KMS-11 (cell line): ENCODE results near the gene SSMEM1.

Experiments
- H2AFZ ChIP-seq: fragments of 200-600 bp; sonication (generic); 2 replicates; pipeline ENCODE4 v1.6.1; 2016; ENCODE audit warnings: antibody characterized with exemption, mixed run types, low read depth
- H3K27ac ChIP-seq: fragments of 200-600 bp; sonication (generic); 2 replicates; pipeline ENCODE4 v1.6.1; 2016; ENCODE audit warnings: mild to moderate bottlenecking, mixed run types
- H3K27me3 ChIP-seq: fragments of 200-600 bp; sonication (generic); 2 replicates; pipeline ENCODE4 v1.6.1; 2017; ENCODE audit warnings: mild to moderate bottlenecking, low read depth, mixed run types, moderate library complexity; ENCODE audit not compliant: insufficient read depth
- H3K36me3 ChIP-seq: fragments of 200-600 bp; sonication (generic); 2 replicates; pipeline ENCODE4 v1.6.1; 2017; ENCODE audit warnings: mild to moderate bottlenecking, mixed run types; ENCODE audit not compliant: insufficient read depth
- H3K4me1 ChIP-seq: fragments of 200-600 bp; sonication (generic); 2 replicates; pipeline ENCODE4 v1.6.1; 2016; ENCODE audit warnings: mild to moderate bottlenecking, low read depth, mixed run types; ENCODE audit not compliant: poor library complexity, severe bottlenecking
- H3K4me2 ChIP-seq: fragments of 200-600 bp; sonication (generic); 2 replicates; pipeline ENCODE4 v1.7.0; 2016; ENCODE audit warnings: mild to moderate bottlenecking, mixed run types
- H3K4me3 ChIP-seq: fragments of 200-600 bp; sonication (generic); IDR thresholded peaks from 2 replicates; pipeline ENCODE4 v1.6.1; 2017; ENCODE audit warnings: low read depth, low read length, mixed read lengths; ENCODE audit not compliant: insufficient read depth
- H3K79me2 ChIP-seq: fragments of 200-600 bp; sonication (generic); 2 replicates; pipeline ENCODE4 v1.6.1; 2016; ENCODE audit warnings: low read depth, mixed run types; ENCODE audit not compliant: insufficient read depth
- H3K9ac ChIP-seq: fragments of 200-600 bp; sonication (generic); 2 replicates; pipeline ENCODE4 v1.6.1; 2016; ENCODE audit warnings: mild to moderate bottlenecking, mixed run types
- H4K20me1 ChIP-seq: fragments of 200-600 bp; sonication (generic); 2 replicates; pipeline ENCODE4 v1.6.1; 2016; ENCODE audit warnings: mild to moderate bottlenecking, mixed run types; ENCODE audit not compliant: insufficient read depth
- TF ChIP-seq, protein P1 (sequence below): fragments of 200-600 bp; sonication (generic); conservative IDR thresholded peaks from 2 replicates; pipeline ENCODE4 v1.6.1; 2017; ENCODE audit warnings: low read depth, mild to moderate bottlenecking, antibody characterized with exemption, low read length, moderate library complexity, mixed read lengths

SSMEM1 gene

DNA sequence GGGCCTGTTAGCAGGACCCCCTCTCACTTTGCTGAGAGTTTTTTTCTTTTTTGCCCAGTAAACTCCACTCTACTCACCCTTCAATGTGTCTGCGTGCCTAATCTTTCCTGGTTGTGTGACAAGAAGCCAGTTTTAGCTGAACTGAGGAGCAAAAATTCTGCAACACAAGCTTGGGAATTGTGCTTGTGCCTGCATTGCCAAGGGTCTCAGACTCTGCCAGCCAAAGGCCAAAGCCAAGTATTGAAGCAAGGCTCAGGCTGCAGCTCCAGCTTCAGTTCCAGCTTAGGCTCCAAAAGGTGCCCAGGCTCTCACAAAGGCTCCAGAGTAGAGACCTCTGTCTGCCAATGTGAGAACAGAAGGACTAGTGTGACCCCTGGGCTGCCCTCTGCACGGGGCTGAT lies 54.8 kb downstream of the SSMEM1 start:
- Histone ChIP-seq H3K4me2 (no peak overlapping the region), H3K36me3 (no peaks in the 10 kb centered on the region), H3K79me2 (no peaks in the 10 kb centered on the region), H3K27ac (no peak overlapping the region), H3K9ac (no peak overlapping the region), H3K27me3 (no peaks in the 10 kb centered on the region), H3K4me3 (no peak overlapping the region), H4K20me1 (no peaks in the 10 kb centered on the region), H3K4me1 (no peaks in the 10 kb centered on the region), H2AFZ (no peak overlapping the region)
- TF ChIP-seq, protein P1, sequence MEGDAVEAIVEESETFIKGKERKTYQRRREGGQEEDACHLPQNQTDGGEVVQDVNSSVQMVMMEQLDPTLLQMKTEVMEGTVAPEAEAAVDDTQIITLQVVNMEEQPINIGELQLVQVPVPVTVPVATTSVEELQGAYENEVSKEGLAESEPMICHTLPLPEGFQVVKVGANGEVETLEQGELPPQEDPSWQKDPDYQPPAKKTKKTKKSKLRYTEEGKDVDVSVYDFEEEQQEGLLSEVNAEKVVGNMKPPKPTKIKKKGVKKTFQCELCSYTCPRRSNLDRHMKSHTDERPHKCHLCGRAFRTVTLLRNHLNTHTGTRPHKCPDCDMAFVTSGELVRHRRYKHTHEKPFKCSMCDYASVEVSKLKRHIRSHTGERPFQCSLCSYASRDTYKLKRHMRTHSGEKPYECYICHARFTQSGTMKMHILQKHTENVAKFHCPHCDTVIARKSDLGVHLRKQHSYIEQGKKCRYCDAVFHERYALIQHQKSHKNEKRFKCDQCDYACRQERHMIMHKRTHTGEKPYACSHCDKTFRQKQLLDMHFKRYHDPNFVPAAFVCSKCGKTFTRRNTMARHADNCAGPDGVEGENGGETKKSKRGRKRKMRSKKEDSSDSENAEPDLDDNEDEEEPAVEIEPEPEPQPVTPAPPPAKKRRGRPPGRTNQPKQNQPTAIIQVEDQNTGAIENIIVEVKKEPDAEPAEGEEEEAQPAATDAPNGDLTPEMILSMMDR: no peak

DNA sequence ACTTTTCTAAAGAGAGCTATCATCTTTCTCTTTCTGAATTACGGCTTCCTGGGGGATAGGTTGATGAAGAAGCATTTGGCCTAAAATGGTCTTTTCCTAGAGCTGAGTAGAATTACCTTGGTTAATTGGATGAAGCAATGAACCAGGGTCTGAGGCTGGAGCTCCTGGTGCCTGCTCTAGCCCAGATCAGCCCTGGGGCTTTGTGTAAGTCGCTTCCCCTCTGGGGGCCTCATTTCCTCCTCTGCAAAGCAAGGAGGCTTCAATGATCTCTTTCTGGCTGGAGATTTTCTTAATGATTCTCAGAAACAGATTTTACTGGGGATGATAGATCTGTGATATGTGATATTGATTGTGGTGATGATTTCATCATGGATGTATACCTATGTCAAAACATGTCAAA lies 55.5 kb downstream of the SSMEM1 start:
- Histone ChIP-seq H2AFZ (no peak overlapping the region), H3K4me3 (no peak overlapping the region), H3K79me2 (no peaks in the 10 kb centered on the region), H3K27ac (no peak overlapping the region), H3K27me3 (no peaks in the 10 kb centered on the region), H3K36me3 (no peaks in the 10 kb centered on the region), H3K4me2 (no peak overlapping the region), H3K9ac (no peak overlapping the region), H4K20me1 (no peaks in the 10 kb centered on the region), H3K4me1 (no peaks in the 10 kb centered on the region)
- TF ChIP-seq, protein P1: no peak
